Measurements from ENCODE around the gene LRMDA. TPM values are rescaled to one million over a fixed set of nuclear protein-coding genes. Genes with fewer than 3 reads are reported as not detected.

LRMDA gene
- total and polyA plus RNA-seq, 2 of the 13 experiments (the other 11 are each of a cell fraction or from before 2014, with no cell fraction given) = 13.4 to 22.0 TPM

- TF ChIP-seq GPBP1L1 (CRISPR knock-in tag; IDR thresholded peaks at IDR 0.05) (no peak), FOXP4 (CRISPR knock-in tag; IDR thresholded peaks at IDR 0.05) (peak; percentile 97), ZNF430 (CRISPR knock-in tag; IDR thresholded peaks at IDR 0.05) (peak; percentile 57), ZNF451 (CRISPR knock-in tag; IDR thresholded peaks at IDR 0.05) (no peak), ZNF777 (CRISPR knock-in tag; IDR thresholded peaks at IDR 0.05) (no peak), GMEB2 (CRISPR knock-in tag; IDR thresholded peaks at IDR 0.05; ENCODE audit: low read depth) (no peak), NR2C2 (CRISPR knock-in tag; IDR thresholded peaks at IDR 0.05; ENCODE audit: borderline replicate concordance) (peak; percentile 43; the same call in 1 of the 2 replicates), ZBTB20 (CRISPR knock-in tag; IDR thresholded peaks at IDR 0.05; ENCODE audit: borderline replicate concordance, low read depth) (no peak), POLR2A (IDR thresholded peaks at IDR 0.05; ENCODE audit: insufficient read depth in 1 of 2, low read depth in 2 of 2, low read length in 2 of 2) (no peak), ZNF512B (CRISPR knock-in tag; IDR thresholded peaks at IDR 0.05; ENCODE audit: borderline replicate concordance) (no peak), ZNF709 (CRISPR knock-in tag; IDR thresholded peaks at IDR 0.05) (0 out of 2 replicates have a peak, but pooled peaks have one; percentile 27), MIER3 (CRISPR knock-in tag; IDR thresholded peaks at IDR 0.05; ENCODE audit: borderline replicate concordance) (peak; percentile 49; the same call in 1 of the 2 replicates), RNF219 (CRISPR knock-in tag; IDR thresholded peaks at IDR 0.05) (no peak), ZNF12 (CRISPR knock-in tag; IDR thresholded peaks at IDR 0.05) (peak; percentile 94), TBL1XR1 (IDR thresholded peaks at IDR 0.05; ENCODE audit: borderline replicate concordance, low read length, partially characterized antibody) (no peak), ZNF556 (CRISPR knock-in tag; IDR thresholded peaks at IDR 0.05; ENCODE audit: borderline replicate concordance) (no peak; the same call in 1 of the 2 replicates), ZBTB14 (CRISPR knock-in tag; IDR thresholded peaks at IDR 0.05) (no peak)
Measured at GRCh38 chr10:75776738-75777504, 345.5 kb downstream of the LRMDA start (continued).

Measured in HepG2 (cell line).